HEK293T (cell line): ENCODE data around the gene ANXA6.

Experiments used
- CTCF ChIA-PET: fragments of 350-600 bp; formaldehyde crosslinking; extraction: SDS; loops from one replicate; lab custom pipeline; 2021; ENCODE audit warnings: antibody characterized with exemption, inconsistent platforms; lab: Yijun Ruan, JAX
- POLR2A ChIA-PET: fragments of 350-600 bp; formaldehyde crosslinking; extraction: SDS; loops from one replicate; lab custom pipeline; 2020; ENCODE audit warnings: antibody characterized with exemption, inconsistent platforms; lab: Yijun Ruan, JAX
- DNase-seq: peaks from one replicate; pipeline ENCODE4 v3.0.0; 2012; ENCODE audit warnings: mixed read lengths; ENCODE audit errors: extremely low spot score
- ARNT ChIP-seq: fragments of 450-650 bp; IDR thresholded peaks from 2 replicates; pipeline ENCODE4 v1.6.1; 2017; ENCODE audit warnings: mild to moderate bottlenecking
- BHLHE40 ChIP-seq: fragments of 450-650 bp; IDR thresholded peaks from 2 replicates; pipeline ENCODE4 v1.6.1; 2016; ENCODE audit warnings: mild to moderate bottlenecking, moderate library complexity, borderline replicate concordance
- CTBP1 ChIP-seq: fragments of 450-650 bp; IDR thresholded peaks from 2 replicates; pipeline ENCODE4 v1.6.1; 2016; ENCODE audit warnings: borderline replicate concordance
- ELF4 ChIP-seq: fragments of 450-650 bp; IDR thresholded peaks from 2 replicates; pipeline ENCODE4 v1.6.1; 2017; ENCODE audit warnings: antibody characterized with exemption
- FOXA1 ChIP-seq: fragments of 450-650 bp; IDR thresholded peaks from 2 replicates; pipeline ENCODE4 v1.6.1; 2016; ENCODE audit warnings: mild to moderate bottlenecking
- FOXK2 ChIP-seq: fragments of 450-650 bp; IDR thresholded peaks from 2 replicates; pipeline ENCODE4 v1.6.1; 2016; ENCODE audit warnings: mild to moderate bottlenecking
- FOXM1 ChIP-seq: fragments of 450-650 bp; IDR thresholded peaks from 2 replicates; pipeline ENCODE4 v1.6.1; 2017; ENCODE audit warnings: mild to moderate bottlenecking, borderline replicate concordance
- HDGF ChIP-seq: fragments of 450-650 bp; IDR thresholded peaks from 2 replicates; pipeline ENCODE4 v1.6.1; 2017; ENCODE audit warnings: antibody characterized with exemption, borderline replicate concordance
- L3MBTL2 ChIP-seq: fragments of 450-650 bp; conservative IDR thresholded peaks from 2 replicates; pipeline ENCODE4 v1.6.1; 2016; ENCODE audit warnings: mild to moderate bottlenecking
- LEF1 ChIP-seq: fragments of 450-650 bp; IDR thresholded peaks from 2 replicates; pipeline ENCODE4 v1.6.1; 2017; ENCODE audit warnings: mild to moderate bottlenecking, borderline replicate concordance
- NFRKB ChIP-seq: fragments of 450-650 bp; IDR thresholded peaks from 2 replicates; pipeline ENCODE4 v1.6.1; 2016; ENCODE audit warnings: mild to moderate bottlenecking, moderate library complexity
- PKNOX1 ChIP-seq: fragments of 450-650 bp; IDR thresholded peaks from 2 replicates; pipeline ENCODE4 v1.6.1; 2016
- SP1 ChIP-seq: fragments of 450-650 bp; IDR thresholded peaks from 2 replicates; pipeline ENCODE4 v1.6.1; 2017
- SUZ12 ChIP-seq: fragments of 450-650 bp; IDR thresholded peaks from 2 replicates; pipeline ENCODE4 v1.6.1; 2016; ENCODE audit warnings: mild to moderate bottlenecking
- TARDBP ChIP-seq: fragments of 450-650 bp; IDR thresholded peaks from 2 replicates; pipeline ENCODE4 v1.6.1; 2016
- ZNF384 ChIP-seq: fragments of 450-650 bp; IDR thresholded peaks from 2 replicates; pipeline ENCODE4 v1.6.1; 2016

ANXA6 gene

GRCh38 chr5:151058301-151058700 is 99.3 kb downstream of the ANXA6 start:
- ChIA-PET POLR2A (no interaction called here), CTCF (interaction anchor here (0.5 to 0.9 kb wide), 2 partner anchors 9 to 501 kb away, joined by 3 to 6 read pairs; no protein-coding TSS in a partner anchor)
- DNase-seq = no peak
- TF ChIP-seq TARDBP = no peak
- TF ChIP-seq PKNOX1 = no peak
- TF ChIP-seq SP1 = no peak
- TF ChIP-seq FOXK2 = no peak
- no peak for TF ChIP-seq CTBP1
- TF ChIP-seq HDGF = no peak
- TF ChIP-seq NFRKB = no peak
- TF ChIP-seq FOXA1 = no peak
- TF ChIP-seq ARNT = no peak
- no peak for TF ChIP-seq ZNF384
- no peak for TF ChIP-seq SUZ12

GRCh38 chr5:151056379-151057325 is 100.9 kb downstream of the ANXA6 start:
- no peak for DNase-seq
- CTCF ChIA-PET = interaction anchor here (1.0 kb wide), 1 partner anchor 59 kb away, joined by 4 read pairs; no protein-coding TSS in a partner anchor
- POLR2A ChIA-PET = no interaction called here
- TF ChIP-seq SP1 (no peak), CTBP1 (no peak), FOXK2 (no peak), ZNF384 (no peak), FOXA1 (no peak), FOXM1 (no peak), NFRKB (no peak), ELF4 (no peak), LEF1 (no peak), ARNT (no peak), BHLHE40 (no peak), PKNOX1 (no peak), L3MBTL2 (no peak), SUZ12 (no peak), HDGF (no peak), TARDBP (no peak)

- ChIA-PET POLR2A (no interaction called here), CTCF (interaction anchor here (2.6 kb wide), 1 partner anchor 60 kb away, joined by 23 read pairs; no protein-coding TSS in a partner anchor)
- TF ChIP-seq FOXA1 (no peak), TARDBP (no peak), ARNT (no peak), ELF4 (no peak), FOXM1 (no peak), LEF1 (no peak), HDGF (no peak)
- DNase-seq = no peak
Observed at GRCh38 chr5:151055336-151055735, 102.2 kb downstream of the ANXA6 start.

- ChIA-PET CTCF (interaction anchor here (2.6 kb wide), 1 partner anchor 61 kb away, joined by 23 read pairs; no protein-coding TSS in a partner anchor), POLR2A (no interaction called here)
- TF ChIP-seq L3MBTL2 (no peak), BHLHE40 (no peak), FOXK2 (no peak), TARDBP (no peak), LEF1 (no peak)
- no peak for DNase-seq
Observed at GRCh38 chr5:151054709-151055108, 102.9 kb downstream of the ANXA6 start.

GRCh38 chr5:151053796-151054462 is 103.7 kb downstream of the ANXA6 start:
- TF ChIP-seq FOXM1 (no peak), L3MBTL2 (no peak), ARNT (no peak), ELF4 (no peak), SUZ12 (no peak), PKNOX1 (no peak), LEF1 (no peak), ZNF384 (no peak), TARDBP (no peak), SP1 (no peak), CTBP1 (no peak), FOXK2 (no peak), HDGF (no peak), NFRKB (no peak), BHLHE40 (no peak), FOXA1 (no peak)
- DNase-seq = no peak
- ChIA-PET CTCF (interaction anchor here (2.6 kb wide), 1 partner anchor 61 kb away, joined by 23 read pairs; no protein-coding TSS in a partner anchor), POLR2A (no interaction called here)
